ENCODE results near the gene RNF182.

The RNF182 gene

GRCh38 chr6:13978787-13979186 lies 54.0 kb downstream of the RNF182 start:
- Histone ChIP-seq H3K27me3 (ENCODE audit: insufficient read depth, low read depth) (no peaks in the 10 kb centered on the region), H2AFZ (ENCODE audit: low read depth) (no peak overlapping the region), H3K4me2 (no peak overlapping the region), H3K27ac (no peak overlapping the region), H3K4me3 (IDR thresholded peaks at IDR 0.05; ENCODE audit: insufficient read depth, low read depth, low read length) (no peak overlapping the region), H3K79me2 (ENCODE audit: insufficient read depth, low read depth) (no peaks in the 10 kb centered on the region), H3K9ac (no peak overlapping the region), H3K36me3 (ENCODE audit: insufficient read depth) (no peaks in the 10 kb centered on the region), H4K20me1 (ENCODE audit: insufficient read depth) (no peaks in the 10 kb centered on the region), H3K4me1 (ENCODE audit: low read depth, poor library complexity, severe bottlenecking) (no peaks in the 10 kb centered on the region)
- no peak for TF ChIP-seq CTCF (conservative IDR thresholded peaks at IDR 0.05; ENCODE audit: low read depth, low read length)

GRCh38 chr6:13979284-13980171 lies 54.8 kb downstream of the RNF182 start:
- no peak overlapping the region for H3K4me3 ChIP-seq (IDR thresholded peaks at IDR 0.05; ENCODE audit: insufficient read depth, low read depth, low read length)
- H3K4me2 ChIP-seq, result no peak overlapping the region
- H3K36me3 ChIP-seq (ENCODE audit: insufficient read depth), result no peaks in the 10 kb centered on the region
- H4K20me1 ChIP-seq (ENCODE audit: insufficient read depth), result no peaks in the 10 kb centered on the region
- H3K27me3 ChIP-seq (ENCODE audit: insufficient read depth, low read depth), result no peaks in the 10 kb centered on the region
- H3K27ac ChIP-seq, result no peak overlapping the region
- no peak for TF ChIP-seq CTCF (conservative IDR thresholded peaks at IDR 0.05; ENCODE audit: low read depth, low read length)
- H3K9ac ChIP-seq, result no peak overlapping the region
- H3K79me2 ChIP-seq (ENCODE audit: insufficient read depth, low read depth), result no peaks in the 10 kb centered on the region
- no peak overlapping the region for H2AFZ ChIP-seq (ENCODE audit: low read depth)
- H3K4me1 ChIP-seq (ENCODE audit: low read depth, poor library complexity, severe bottlenecking), result no peaks in the 10 kb centered on the region

GRCh38 chr6:13980534-13980933 lies 55.8 kb downstream of the RNF182 start:
- Histone ChIP-seq H3K27me3 (ENCODE audit: insufficient read depth, low read depth) (no peaks in the 10 kb centered on the region), H3K4me3 (IDR thresholded peaks at IDR 0.05; ENCODE audit: insufficient read depth, low read depth, low read length) (no peak overlapping the region), H3K79me2 (ENCODE audit: insufficient read depth, low read depth) (no peaks in the 10 kb centered on the region), H3K4me2 (no peak overlapping the region), H3K27ac (no peak overlapping the region), H3K9ac (no peak overlapping the region), H3K4me1 (ENCODE audit: low read depth, poor library complexity, severe bottlenecking) (no peaks in the 10 kb centered on the region), H2AFZ (ENCODE audit: low read depth) (no peak overlapping the region), H4K20me1 (ENCODE audit: insufficient read depth) (no peaks in the 10 kb centered on the region), H3K36me3 (ENCODE audit: insufficient read depth) (no peaks in the 10 kb centered on the region)
- no peak for TF ChIP-seq CTCF (conservative IDR thresholded peaks at IDR 0.05; ENCODE audit: low read depth, low read length)

GRCh38 chr6:13985663-13986325 lies 61.0 kb downstream of the RNF182 start:
- no peaks in the 10 kb centered on the region for H4K20me1 ChIP-seq (ENCODE audit: insufficient read depth)
- no peak overlapping the region for H3K9ac ChIP-seq
- H3K4me1 ChIP-seq (ENCODE audit: low read depth, poor library complexity, severe bottlenecking), result no peaks in the 10 kb centered on the region
- H3K4me3 ChIP-seq (IDR thresholded peaks at IDR 0.05; ENCODE audit: insufficient read depth, low read depth, low read length), result no peak overlapping the region
- no peaks in the 10 kb centered on the region for H3K36me3 ChIP-seq (ENCODE audit: insufficient read depth)
- H3K4me2 ChIP-seq, result no peak overlapping the region
- H3K27me3 ChIP-seq (ENCODE audit: insufficient read depth, low read depth), result no peaks in the 10 kb centered on the region
- no peak for TF ChIP-seq CTCF (conservative IDR thresholded peaks at IDR 0.05; ENCODE audit: low read depth, low read length)
- H2AFZ ChIP-seq (ENCODE audit: low read depth), result no peak overlapping the region
- H3K27ac ChIP-seq, result no peak overlapping the region
- no peaks in the 10 kb centered on the region for H3K79me2 ChIP-seq (ENCODE audit: insufficient read depth, low read depth)
